Stimulated activated CD4-positive, alpha-beta T cell treated with anti-CD3 and anti-CD28 coated beads, Interleukin-4, amount 100 ng/mL, for 48 hours (primary cell): ENCODE measurements around the gene AKR7A3.
A peak's percentile ranks its signal among the peaks of the same experiment; 100 is the strongest.
"Not testable (repeated sequence)": the region's sequence is repeated elsewhere in the genome, so short reads cannot be mapped to it uniquely, and the experiment has no call there.

Source experiments
- DNase-seq, 2 donors: peaks; one replicate each; pipeline ENCODE4 v3.0.0-alpha.2; 2020; ENCODE audit warnings: low read depth in 2 of 2

Gene AKR7A3

DNA sequence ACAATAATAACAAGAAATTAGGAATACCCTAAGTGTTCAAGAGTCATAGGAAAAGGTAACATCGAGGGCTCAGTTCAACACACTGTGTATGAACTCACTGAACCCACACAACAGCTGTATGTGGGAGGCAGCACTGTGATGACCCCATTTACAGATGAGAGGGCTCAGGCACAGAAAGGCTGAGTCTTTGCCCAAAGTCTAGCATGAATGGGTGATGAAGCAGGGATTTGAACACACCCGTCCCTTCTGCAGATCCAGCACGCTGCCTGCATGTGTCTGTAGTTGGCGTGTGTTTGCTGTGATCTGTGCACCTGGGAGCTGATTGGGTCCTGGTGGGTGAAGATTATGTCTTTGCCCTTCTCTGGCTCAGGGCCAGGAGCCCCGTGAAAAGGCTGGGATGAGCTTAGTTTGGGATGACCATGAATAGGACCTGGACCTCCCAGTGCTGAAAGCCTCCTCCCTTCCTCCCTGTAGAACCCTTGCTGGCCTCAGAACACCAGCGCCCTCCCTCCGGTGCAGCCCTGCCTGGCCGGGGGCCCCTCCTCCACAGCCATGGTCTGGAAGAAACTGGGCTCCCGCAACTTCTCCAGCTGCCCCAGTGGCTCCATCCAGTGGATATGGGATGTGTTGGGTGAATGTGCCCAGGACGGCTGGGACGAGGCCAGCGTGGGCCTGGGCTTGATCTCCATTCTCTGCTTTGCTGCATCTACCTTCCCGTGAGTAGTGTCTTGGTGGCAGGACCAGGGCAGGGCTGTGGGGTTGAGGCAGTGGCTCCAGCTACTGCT, 28.7 kb upstream of the AKR7A3 start:
- no peak for DNase-seq

DNA sequence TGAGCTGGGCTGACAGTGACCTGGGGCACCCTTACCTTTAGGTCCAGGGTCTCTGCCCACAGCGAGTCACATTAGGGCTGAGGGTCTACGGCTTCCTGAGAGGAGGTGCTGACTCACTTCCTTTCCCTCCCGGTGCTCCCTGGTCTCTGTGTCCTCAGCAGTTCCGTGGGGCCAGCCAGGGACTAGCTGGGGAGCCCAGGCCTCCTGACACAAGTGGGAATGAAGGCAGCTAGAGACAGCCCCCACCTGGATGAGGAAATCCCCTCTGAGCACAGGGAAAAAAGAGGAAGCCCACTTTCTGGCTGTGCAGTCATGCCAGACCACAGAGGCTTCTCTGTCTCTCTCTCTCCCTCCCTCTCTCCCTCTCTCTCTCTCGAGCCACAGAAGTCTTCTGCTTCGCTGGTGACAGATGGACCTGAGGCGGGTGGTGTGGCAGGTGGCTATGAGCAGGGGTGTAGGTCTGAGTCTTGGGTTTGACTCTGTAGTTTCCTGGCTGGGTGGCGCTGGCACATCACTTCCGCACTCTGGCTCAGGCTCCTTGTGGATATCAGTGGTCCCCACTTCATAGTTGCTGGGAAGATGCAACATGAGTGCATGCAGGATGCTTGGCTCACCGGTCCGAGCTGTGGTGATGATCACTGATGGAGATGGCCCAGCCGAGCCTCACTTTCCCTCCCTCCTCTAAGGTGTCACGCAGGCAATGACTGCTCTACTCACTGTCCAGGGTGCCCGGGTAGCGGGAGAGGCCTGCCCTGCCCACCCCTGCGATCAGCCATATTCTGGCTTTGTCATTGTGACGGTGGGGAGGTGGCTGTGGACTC, 27.0 kb upstream of the AKR7A3 start:
- DNase-seq, result no peak

DNA sequence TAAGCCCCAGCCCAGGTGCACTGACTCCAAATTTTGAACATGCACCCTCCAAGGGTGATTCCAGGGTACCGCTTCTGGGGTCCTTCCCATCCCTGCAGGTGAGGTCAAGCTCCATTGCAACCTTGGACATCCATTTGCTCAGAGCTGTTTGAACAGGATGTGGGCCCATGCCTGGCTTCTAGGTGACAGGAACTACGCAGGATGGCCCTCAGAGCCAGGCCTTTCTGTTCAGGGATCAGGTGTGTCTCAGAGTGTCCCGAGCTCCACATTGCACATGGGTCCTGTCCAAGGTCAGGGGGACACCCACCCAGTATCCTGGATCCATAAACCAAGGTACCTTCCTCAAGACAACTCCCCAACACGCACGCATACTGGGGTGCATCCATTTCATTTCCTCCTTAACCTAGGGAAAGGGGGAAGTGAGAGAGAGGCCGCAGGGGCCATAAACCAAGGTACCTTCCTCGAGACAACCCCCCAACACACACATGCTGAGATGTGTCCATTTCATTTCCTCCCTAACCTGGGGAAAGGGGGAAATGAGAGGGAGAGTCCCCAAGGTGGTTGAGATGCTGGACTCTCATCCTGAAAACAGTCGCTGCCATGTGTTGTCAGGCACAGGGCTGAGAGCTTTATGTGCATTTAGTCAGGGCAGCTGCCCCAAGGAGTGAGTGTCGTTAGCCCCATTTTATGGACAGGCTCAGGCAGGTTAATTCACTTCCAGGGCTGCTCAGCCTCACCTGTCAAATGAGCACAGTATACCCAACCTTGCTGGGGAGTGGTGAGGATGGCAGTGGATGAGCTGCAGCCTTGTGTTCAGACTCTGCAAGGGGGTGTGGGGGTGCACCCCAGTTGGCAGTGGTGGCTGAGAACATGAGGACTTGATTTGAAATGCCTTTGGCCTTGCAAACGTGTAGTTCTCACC, 25.7 kb upstream of the AKR7A3 start:
- DNase-seq, result no peak

DNA sequence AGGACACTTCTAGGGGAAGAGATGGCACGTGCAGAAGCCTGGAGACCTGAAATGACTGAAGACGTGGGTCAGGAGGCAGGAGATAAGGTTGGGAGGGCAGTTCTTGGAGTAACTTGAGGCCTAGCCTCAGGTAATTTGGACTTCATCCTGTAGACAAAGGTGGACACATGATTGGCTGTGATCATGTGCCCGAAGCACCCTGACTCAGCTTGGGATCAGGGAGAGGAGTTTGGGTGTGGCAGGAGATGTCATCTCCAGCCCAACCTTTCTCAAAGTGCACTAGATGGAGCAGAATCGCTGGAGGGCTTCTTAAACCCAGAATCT, 25.0 kb upstream of the AKR7A3 start:
- no peak for DNase-seq

DNA sequence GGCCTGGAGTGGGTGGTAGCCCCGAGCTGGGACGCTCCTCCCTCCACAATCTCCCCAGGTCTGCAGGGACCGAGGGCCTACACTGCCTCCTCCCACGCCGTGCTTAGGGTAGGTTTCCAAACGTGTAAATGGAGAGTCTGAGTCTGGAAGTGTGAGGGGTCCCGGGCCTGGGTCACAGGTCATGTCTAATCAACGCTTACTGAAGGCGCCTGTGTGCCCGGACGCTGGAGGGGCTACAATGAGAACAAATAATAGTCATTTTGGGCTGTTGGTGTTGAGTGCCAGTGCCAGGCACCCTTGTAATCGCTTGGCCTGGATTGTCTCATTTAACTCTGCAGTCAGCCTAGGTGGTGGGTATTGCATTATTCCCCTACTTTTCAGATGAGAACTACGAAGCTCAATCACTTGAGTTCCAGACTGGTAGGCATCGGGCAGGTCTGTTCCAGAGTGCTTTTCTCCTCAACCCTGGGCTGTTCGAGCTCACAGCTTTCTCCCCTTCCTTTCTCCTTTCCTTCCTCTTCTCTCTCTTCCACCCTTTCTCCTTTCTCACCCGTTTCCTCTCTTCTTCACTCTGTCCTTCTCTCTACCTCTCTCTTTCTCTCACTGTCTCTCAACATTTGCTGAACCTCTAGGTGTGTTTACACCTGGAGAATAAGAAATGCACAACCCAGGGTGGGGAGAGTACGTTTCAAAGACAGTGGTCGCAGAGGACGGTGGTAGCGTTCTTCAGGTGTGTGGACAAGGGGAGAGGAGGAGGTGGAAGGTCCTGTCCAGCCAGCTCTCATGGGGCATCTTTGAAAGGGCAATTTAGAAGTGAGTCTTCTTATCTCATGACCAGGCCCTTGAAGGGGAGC, 24.4 kb upstream of the AKR7A3 start:
- peak in 1 of 2 donors; percentile 32 for DNase-seq

DNA sequence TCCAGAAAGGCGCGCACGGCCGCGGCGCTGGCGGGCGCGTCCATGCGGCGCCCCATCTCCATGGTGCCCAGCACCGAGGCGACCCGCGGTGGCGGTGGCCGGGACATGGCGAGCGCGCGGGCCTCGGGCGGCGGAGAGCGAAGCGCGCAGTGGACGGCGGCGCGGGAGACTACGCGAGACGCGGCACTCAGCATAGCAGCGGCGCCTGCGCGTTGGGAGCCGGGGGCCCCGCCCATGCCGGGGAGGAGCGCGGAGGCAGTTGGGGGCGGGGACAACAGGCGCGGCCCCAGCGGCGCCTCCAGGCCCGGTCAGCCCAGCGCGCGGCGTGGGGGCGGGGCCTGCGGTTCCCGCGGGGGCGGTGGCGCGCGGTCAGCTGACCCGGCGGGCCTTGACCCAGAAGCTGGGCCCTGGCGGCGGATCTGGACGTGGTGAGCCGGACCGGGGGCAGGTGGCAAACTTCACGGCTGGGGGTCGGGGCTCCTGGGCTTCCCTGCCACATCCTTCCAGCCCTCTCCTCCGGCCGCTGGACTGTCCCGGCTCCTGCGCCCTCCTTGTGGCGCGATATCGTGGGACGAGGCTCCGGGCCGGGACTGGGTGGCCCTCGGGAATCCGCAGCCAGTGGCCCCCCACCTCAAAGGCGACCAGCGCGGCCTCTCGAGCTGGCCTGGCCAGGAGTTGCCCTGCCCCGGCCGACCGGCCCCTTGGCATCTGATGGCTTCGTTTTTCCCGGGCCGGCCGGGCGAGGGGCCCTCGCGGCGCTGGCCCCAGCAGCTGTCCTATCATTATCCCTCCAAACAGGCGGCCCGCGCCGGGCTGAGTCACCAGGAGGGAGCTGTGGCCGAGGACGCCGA, 23.6 kb upstream of the AKR7A3 start, which contains the start of the genes AKR7A2 and SLC66A1:
AKR7A2 (minus strand) TSS at position 214 of the 851 bp plus-strand sequence; CDS start at position 194, 20 bp downstream.
SLC66A1 (plus strand) TSS at position 396 of the 851 bp plus-strand sequence. CDS start 5,352 bp downstream, outside the sequence.
- peak; percentile 84 to 87 for DNase-seq

DNA sequence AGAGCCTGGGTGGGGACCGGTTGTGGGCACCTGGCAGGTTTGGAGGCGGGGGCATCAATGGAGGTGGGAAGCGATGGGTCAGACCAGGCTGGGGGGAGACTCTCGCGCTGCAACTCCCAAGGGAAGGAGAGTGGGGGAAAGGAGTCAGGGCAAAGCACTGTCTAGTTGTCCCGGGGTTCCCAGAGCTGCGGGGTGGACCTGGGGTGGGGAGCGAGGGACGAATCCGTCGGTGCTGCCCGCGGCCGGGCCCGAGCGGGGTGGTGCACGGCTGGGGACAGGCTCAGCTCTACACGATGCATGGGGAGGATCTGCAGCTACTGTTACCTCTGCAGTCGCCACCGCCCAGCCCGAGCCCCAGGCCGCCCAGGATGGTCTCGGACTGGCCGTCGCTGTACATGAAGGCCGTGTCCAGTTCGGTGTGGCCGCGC, 22.9 kb upstream of the AKR7A3 start:
- DNase-seq, result no peak

DNA sequence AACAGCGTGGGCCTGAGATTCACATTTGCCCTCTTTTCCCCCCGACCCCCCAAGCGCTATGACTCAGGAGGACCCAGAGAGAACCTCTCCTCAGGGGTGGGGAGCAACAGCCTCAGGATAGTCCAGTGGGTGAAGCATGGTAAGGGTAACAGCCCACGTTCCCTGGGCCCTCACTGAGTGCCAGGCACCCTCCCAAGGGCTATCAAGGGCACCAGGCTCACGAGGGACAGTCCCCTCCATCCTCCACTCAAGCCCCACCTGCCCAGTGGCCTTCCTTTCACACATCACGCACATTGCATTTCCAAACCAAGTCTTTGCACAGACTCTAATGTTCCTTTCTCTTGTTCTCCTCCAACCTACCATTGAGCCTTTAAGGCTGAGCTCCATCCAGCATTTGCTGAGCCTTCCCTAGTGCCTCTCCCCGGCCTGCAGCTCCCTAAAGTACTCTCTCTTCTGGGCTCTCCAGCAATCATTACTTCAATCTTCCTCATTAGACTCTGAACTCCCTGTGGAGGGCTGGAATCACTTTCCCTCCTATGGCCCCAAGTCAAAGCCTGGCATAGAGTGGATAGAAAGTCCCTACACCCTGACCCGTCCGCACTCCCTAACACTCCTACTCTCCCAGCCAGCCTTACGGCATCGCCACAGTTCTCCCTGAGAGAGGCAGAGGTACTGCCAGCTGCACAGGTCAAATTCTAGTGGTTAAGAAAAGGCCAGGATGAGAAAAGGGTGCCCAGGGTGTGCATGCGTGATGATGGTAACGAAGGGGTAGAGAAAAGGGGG, 22.3 kb upstream of the AKR7A3 start:
- no peak for DNase-seq

DNA sequence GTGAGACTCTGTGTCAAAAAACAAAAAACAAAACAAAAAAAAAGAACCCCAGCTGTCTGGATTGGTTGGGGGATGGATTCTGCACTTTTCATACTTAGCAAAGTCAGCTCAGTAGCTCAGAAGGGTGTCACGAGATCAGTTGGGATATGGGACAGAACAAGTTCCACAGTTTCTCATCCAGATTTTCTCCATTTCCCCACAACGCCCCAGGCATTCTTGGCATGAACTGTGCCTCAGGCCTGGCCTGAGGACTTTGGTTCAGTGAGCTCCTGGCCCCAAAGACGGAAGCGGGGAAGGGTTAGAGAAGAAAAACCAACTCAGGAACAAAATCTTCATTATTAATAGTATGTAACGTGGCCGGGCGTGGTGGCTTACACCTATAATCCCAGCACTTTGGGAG, 21.5 kb upstream of the AKR7A3 start:
- no peak for DNase-seq

DNA sequence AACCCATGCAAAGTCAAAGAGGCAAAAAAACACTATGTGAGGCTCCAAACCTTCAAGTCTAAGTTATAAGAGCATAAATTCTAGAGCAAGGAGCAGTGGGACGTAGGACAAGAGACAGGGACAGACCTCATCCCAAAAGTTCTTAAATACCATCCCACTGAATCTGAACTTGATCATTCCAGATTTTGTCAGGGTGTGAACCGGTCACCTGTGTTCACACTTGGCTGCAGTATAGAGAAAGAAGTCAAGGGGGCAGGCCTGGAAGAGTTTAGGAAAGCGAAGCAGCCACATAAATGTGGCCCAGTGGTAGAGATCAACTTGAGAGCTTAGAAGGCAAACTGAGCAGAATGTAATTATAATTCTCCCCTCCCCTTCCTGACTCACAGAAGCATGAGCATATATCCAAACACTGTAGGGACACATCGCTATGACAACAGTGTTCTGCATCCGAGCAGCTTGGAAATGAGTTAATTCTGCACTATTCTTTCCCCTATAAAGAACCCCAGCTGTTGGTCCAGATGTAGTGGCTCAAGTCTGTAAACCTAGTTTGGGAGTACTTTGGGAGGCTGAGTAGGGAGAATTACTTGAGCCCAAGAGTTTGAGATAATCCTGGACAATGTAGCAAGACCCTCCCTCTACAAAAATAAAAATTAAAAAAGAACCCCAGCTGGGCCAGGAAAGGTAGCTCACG, 20.7 kb upstream of the AKR7A3 start:
- DNase-seq, result no peak

DNA sequence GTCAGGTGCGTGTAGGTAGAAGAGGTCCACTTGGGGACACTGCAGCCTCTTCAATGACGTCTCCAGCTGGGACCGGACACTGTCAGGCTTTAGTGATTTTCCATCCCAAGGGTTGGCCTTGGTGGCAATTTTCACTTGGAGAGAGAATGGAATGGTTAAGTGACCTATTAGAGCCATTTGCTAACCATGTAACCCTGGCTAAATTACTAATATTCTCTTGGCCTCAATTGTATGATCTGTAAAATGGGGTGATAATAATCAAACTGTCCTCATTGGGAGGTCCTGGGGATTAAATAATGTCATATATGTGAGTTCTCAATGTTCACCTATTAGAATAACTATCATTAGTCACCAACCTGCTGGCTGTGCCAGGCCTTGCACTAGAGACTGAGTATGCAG, 19.9 kb upstream of the AKR7A3 start:
- DNase-seq, result no peak

DNA sequence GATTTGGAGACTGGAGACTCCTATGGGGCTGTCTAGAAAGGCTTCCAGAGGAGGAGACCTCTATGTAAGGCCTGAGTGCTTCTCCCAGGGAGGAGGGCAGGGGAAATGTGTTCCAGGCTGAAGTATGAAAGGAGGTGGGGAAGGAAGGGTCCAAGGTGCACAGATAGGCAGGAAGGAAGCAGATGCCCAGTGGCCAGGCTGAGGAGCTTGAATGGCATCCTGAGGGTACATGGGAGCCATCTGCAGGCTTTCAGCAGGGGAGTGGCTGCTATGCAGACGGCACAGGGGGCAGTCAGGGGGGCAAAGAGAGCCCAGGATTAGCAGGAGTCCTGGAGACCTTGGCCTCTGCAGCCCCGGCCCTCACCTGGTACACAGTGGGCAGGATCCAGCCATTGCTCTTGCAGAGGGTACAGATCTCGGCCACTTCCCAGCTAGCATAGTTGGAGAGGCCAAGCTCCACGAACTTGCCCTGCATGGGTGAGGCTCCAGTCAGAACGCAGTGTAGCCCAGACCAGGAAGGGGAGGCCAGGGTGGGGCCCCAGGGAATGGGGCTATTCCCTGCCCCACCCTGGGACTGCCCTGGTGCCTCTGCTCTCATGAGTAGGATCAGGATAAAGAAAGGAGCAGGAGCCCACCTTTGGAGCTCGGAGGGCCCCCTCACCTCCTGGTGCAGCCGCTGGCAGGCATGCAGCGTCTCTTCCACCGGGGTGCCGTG, 19.4 kb upstream of the AKR7A3 start:
- DNase-seq, result no peak

DNA sequence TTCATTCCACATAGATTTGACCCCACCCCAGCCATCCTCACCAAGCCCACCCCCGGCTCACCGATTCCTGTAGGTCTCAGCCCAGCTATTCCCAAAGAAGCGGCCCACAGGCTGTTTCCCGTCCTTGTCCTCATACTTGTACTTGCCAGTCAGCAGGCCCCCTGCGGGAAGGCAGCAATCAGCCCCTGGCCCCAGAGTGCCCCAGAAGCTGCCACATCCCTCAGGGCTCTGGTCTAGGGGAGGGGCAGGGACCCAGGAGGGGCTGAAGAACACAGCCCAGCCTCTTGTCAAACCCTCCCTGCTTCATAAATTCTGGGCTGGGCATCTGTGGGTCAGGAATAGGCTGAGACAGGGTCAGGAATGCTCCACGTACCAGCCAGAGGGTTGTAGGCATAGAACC, 18.4 kb upstream of the AKR7A3 start:
- DNase-seq, result no peak

DNA sequence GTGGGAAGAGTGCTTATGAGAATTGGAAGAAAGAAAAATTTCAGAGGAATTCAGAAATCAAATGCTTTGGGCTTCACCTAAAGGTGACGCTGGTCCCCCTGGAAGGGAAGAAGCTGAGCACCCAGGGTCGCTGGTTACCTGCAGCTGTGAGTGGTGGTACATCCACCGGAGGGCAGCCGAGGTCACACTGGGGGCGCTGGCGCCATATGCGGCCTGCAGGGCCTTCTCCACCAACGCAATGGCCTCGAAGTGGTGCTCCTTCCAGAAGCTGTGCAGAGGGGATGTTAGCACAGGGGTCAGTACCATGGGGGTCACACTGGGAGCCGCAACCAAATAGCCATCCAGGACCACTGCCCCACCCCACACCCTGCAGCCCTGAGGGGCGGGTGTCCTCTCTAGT, 17.3 kb upstream of the AKR7A3 start:
- DNase-seq, result no peak

DNA sequence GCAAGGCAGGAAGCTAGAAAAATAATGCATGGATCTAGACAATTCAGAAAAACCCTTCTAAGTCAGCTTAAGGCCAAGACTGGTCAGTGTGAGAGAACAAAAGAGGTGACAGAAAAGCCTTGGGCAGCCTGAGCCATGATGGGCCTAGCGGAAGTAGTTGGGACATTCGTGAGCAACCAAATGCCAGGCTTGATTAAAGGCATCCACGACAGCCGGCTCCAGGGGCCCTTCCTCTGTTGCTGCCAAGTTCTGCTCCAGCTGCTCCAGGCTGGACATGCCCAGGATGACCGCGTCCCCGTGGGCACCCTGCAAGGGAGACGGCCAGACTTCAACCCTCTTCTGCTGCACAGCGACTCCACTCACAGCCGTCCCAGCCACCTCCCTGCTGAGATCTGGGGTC, 15.5 kb upstream of the AKR7A3 start:
- DNase-seq, result not testable (repeated sequence)

DNA sequence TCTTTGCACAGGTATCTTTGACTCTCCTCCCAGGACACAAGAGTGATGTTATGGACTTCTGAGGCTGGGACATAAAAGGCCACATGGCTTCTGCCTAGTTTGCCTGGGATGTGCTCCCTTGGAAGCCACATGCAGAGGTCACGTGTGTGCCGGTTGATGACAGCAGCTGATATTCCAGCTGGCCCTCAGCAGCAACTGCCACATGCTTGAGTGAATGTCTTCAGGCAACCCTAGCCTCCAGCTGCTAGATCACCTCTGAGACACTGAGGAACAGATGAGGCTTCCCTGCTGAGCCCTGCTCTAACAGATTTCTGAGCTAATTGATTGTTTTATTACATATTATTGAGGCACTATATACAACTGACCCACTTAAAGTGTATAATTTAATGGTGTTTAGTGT, 11.6 kb upstream of the AKR7A3 start:
- no peak for DNase-seq

DNA sequence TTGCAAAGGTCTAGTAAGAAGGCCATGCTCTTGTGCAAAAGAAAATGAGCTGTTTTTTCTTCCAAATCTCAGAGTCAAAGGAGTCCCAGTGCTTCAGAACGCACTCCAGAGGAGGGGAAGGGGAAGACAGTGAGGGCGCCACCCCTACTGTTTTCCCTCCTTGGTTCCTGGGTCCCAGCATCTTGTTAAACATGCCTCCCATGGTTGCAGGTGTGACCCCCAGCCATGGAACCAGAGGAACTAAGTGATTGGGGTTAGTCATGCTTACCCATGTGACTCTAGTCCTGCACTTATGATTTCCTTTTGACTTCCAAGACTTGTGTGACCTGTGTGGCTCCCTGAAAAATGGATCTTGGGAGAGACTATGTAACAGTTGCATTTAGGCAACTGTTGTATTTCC, 6.1 kb upstream of the AKR7A3 start:
- DNase-seq, result no peak

DNA sequence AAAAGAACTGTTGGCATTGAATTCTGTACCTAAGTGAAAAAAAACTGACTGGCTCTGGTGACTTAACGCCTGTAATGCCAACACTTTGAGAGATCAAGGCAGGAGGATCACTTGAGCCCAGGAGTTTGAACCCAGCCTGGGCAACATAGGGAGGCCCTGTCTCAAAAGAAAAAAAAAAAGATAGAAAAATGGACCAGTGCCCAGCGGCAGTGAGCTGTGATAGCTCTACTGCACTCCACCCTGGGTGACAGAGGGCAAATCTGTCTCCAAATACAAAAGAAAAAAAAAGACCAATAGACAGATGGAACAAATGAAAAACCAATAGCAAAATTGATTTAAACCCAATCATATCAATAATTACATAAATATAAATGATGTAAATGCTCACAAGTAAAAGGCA, 674 bp upstream of the AKR7A3 start:
- DNase-seq, result no peak
